Ishikawa (cell line): Measurements from ENCODE around the gene SAMD14.

ENCODE experiments used
- MAX ChIP-seq: IDR thresholded peaks from 2 replicates; pipeline ENCODE4 v1.6.1; 2012
- RAD21 ChIP-seq: IDR thresholded peaks from 2 replicates; pipeline ENCODE4 v1.6.1; 2012; ENCODE audit warnings: low read depth
- TAF1 ChIP-seq: IDR thresholded peaks from 2 replicates; pipeline ENCODE4 v1.6.1; 2012; ENCODE audit warnings: low read depth, mild to moderate bottlenecking
- YY1 ChIP-seq: IDR thresholded peaks from 2 replicates; pipeline ENCODE4 v1.6.1; 2012; ENCODE audit warnings: low read depth
- ZBTB7A ChIP-seq: IDR thresholded peaks from 2 replicates; pipeline ENCODE4 v1.6.1; 2012; ENCODE audit warnings: low read depth

- TF ChIP-seq YY1 (no peak), MAX (no peak), TAF1 (no peak), ZBTB7A (no peak), RAD21 (no peak)
Observed at GRCh38 chr17:50102164-50102991, 27.6 kb downstream of the SAMD14 start.
